Measurements from ENCODE around the gene HOXA2. TPM values are rescaled to one million over a fixed set of nuclear protein-coding genes. Genes with fewer than 3 reads are reported as not detected.

The HOXA2 gene
- total and polyA plus RNA-seq, 4 donors = 0.05 to 0.13 (median 0.08) TPM

DNA sequence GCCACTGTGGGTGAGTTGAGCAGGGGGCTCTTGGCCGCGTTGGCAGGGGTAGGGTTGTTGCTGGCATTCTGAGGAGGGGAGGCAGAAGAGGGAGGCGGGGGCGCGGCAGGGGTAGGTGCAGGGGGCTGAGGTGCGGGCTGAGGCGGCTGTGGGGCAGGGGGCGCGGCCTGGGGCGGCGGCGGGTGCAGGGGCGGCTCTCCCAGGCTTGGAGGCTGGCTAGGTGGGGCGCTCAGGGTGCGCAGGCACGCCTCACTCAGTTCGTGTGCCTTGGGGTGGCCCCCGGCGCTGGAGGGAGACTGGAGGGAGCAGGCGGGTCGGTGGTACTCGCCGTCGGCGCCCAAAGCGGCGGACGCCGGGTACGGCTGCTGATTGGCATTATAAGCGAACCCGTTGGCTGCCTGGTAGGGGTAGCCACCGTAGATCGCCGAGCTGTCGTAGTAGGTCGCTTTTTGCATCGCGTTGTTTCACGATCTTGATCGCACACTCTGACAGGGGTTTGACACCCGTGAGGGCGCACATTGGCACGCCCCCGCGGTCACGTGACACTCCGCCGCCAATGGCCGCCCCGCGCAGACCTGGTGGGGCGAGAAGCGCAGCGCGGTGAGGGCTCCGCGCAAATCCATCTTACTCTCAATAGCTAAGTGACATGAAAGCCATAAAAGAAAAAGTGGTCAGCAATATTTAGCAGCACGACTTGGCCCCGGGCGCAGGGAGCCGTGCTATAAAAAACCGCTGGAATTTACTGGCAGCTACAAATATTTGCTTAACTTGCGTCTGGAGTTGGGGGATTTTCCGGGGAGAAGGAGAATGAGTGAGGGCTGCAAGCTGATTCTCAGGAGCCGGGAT, 7.9 kb upstream of the HOXA2 start:
- TF ChIP-seq, protein P1, sequence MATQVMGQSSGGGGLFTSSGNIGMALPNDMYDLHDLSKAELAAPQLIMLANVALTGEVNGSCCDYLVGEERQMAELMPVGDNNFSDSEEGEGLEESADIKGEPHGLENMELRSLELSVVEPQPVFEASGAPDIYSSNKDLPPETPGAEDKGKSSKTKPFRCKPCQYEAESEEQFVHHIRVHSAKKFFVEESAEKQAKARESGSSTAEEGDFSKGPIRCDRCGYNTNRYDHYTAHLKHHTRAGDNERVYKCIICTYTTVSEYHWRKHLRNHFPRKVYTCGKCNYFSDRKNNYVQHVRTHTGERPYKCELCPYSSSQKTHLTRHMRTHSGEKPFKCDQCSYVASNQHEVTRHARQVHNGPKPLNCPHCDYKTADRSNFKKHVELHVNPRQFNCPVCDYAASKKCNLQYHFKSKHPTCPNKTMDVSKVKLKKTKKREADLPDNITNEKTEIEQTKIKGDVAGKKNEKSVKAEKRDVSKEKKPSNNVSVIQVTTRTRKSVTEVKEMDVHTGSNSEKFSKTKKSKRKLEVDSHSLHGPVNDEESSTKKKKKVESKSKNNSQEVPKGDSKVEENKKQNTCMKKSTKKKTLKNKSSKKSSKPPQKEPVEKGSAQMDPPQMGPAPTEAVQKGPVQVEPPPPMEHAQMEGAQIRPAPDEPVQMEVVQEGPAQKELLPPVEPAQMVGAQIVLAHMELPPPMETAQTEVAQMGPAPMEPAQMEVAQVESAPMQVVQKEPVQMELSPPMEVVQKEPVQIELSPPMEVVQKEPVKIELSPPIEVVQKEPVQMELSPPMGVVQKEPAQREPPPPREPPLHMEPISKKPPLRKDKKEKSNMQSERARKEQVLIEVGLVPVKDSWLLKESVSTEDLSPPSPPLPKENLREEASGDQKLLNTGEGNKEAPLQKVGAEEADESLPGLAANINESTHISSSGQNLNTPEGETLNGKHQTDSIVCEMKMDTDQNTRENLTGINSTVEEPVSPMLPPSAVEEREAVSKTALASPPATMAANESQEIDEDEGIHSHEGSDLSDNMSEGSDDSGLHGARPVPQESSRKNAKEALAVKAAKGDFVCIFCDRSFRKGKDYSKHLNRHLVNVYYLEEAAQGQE (IDR thresholded peaks at IDR 0.05) = no peak
- no peak for TF ChIP-seq GABPA (IDR thresholded peaks at IDR 0.05 in 1 of 2, conservative IDR thresholded peaks at IDR 0.05 in 1 of 2)
- no peak for TF ChIP-seq HNF4A (conservative IDR thresholded peaks at IDR 0.05)
- no peak for TF ChIP-seq SP1 (IDR thresholded peaks at IDR 0.05)
- no peak for TF ChIP-seq JUND (IDR thresholded peaks at IDR 0.05)
- TF ChIP-seq RXRA (IDR thresholded peaks at IDR 0.05) = no peak
- TF ChIP-seq HNF4G (IDR thresholded peaks at IDR 0.05) = no peak
- TF ChIP-seq, protein P2, sequence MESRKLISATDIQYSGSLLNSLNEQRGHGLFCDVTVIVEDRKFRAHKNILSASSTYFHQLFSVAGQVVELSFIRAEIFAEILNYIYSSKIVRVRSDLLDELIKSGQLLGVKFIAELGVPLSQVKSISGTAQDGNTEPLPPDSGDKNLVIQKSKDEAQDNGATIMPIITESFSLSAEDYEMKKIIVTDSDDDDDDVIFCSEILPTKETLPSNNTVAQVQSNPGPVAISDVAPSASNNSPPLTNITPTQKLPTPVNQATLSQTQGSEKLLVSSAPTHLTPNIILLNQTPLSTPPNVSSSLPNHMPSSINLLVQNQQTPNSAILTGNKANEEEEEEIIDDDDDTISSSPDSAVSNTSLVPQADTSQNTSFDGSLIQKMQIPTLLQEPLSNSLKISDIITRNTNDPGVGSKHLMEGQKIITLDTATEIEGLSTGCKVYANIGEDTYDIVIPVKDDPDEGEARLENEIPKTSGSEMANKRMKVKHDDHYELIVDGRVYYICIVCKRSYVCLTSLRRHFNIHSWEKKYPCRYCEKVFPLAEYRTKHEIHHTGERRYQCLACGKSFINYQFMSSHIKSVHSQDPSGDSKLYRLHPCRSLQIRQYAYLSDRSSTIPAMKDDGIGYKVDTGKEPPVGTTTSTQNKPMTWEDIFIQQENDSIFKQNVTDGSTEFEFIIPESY (IDR thresholded peaks at IDR 0.05) = no peak
- no peak for TF ChIP-seq NR2F2 (IDR thresholded peaks at IDR 0.05)
- WGBS = 29% methylated on average over 66 of the region's 66 CpGs
- no peak for DNase-seq (ENCODE audit: low spot score)
- peaks cover 0 to 27% (median 4%) of the 10 kb centered on the region in 4 donors for H3K27me3 ChIP-seq (ENCODE audit: control insufficient read depth in 4 of 4, insufficient read depth in 4 of 4, low read length in 3 of 4)
- H3K4me1 ChIP-seq (ENCODE audit: control insufficient read depth in 4 of 4, insufficient read depth in 4 of 4, low read length in 3 of 4) = peaks cover 0 to 3% (median 2%) of the 10 kb centered on the region in 4 donors
- peak overlapping the region in 1 of 2 donors; percentile 64 for H3K27ac ChIP-seq (ENCODE audit: low read depth in 1 of 2, low read length in 2 of 2)
- no peak overlapping the region for H3K9ac ChIP-seq (ENCODE audit: low read depth in 1 of 2, low read length in 2 of 2)
- no peaks in the 10 kb centered on the region for H3K36me3 ChIP-seq (ENCODE audit: control insufficient read depth in 4 of 4, insufficient read depth in 3 of 4, low read depth in 1 of 4, low read length in 3 of 4)
- no peaks in the 10 kb centered on the region for H3K9me3 ChIP-seq (ENCODE audit: control insufficient read depth in 4 of 4, low read length in 3 of 4)
- H3K4me3 ChIP-seq (ENCODE audit: low read depth in 1 of 3, low read length in 3 of 3) = no peak overlapping the region

DNA sequence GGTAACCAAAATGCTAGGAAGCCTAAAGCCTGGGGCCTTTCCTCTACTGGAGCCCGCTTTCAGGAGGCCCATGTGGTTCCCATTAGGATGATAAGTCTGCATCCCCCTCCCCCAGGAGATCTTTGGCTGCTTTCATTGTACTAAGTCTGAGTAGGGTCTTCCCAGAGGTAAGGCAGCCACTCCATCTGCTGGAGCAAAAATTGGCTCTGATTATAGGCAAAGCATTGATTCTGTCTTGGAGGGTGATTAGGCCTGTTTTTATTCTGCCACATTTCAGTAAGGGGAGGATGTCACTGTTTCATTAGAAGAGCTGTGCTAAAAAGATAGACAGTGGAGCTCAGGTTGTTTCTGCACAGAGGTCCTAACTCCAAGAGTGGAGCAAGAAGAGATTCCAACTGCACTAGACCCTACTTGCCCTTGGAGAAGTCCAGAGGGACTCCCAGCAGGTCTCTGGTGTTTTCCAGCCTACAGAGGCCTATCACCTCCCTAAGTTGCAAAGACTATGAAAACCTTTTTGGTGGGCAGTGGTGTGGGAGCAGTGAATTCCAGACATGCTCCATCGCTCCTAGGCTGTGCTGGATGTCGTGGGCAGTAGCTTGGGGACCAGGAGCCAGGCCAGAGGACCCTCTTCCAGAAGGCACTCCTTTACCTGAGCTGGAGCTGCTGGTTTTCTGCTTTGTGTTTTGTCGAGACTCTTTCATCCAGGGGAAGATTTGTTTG, 7.1 kb upstream of the HOXA2 start:
- Histone ChIP-seq H3K9me3 (ENCODE audit: control insufficient read depth in 4 of 4, low read length in 3 of 4) (no peaks in the 10 kb centered on the region), H3K4me3 (ENCODE audit: low read depth in 1 of 3, low read length in 3 of 3) (no peak overlapping the region), H3K36me3 (ENCODE audit: control insufficient read depth in 4 of 4, insufficient read depth in 3 of 4, low read depth in 1 of 4, low read length in 3 of 4) (no peaks in the 10 kb centered on the region), H3K27ac (ENCODE audit: low read depth in 1 of 2, low read length in 2 of 2) (peak overlapping the region in 1 of 2 donors; percentile 71), H3K4me1 (ENCODE audit: control insufficient read depth in 4 of 4, insufficient read depth in 4 of 4, low read length in 3 of 4) (peaks cover 0 to 3% (median 1%) of the 10 kb centered on the region in 4 donors), H3K9ac (ENCODE audit: low read depth in 1 of 2, low read length in 2 of 2) (no peak overlapping the region), H3K27me3 (ENCODE audit: control insufficient read depth in 4 of 4, insufficient read depth in 4 of 4, low read length in 3 of 4) (peaks cover 0 to 28% (median 3%) of the 10 kb centered on the region in 4 donors)
- TF ChIP-seq, protein P3, sequence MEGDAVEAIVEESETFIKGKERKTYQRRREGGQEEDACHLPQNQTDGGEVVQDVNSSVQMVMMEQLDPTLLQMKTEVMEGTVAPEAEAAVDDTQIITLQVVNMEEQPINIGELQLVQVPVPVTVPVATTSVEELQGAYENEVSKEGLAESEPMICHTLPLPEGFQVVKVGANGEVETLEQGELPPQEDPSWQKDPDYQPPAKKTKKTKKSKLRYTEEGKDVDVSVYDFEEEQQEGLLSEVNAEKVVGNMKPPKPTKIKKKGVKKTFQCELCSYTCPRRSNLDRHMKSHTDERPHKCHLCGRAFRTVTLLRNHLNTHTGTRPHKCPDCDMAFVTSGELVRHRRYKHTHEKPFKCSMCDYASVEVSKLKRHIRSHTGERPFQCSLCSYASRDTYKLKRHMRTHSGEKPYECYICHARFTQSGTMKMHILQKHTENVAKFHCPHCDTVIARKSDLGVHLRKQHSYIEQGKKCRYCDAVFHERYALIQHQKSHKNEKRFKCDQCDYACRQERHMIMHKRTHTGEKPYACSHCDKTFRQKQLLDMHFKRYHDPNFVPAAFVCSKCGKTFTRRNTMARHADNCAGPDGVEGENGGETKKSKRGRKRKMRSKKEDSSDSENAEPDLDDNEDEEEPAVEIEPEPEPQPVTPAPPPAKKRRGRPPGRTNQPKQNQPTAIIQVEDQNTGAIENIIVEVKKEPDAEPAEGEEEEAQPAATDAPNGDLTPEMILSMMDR (IDR thresholded peaks at IDR 0.05; ENCODE audit: low read depth, low read length, missing input control) = no peak
- no peak for TF ChIP-seq RXRA (IDR thresholded peaks at IDR 0.05)
- TF ChIP-seq, protein P1 (IDR thresholded peaks at IDR 0.05) = no peak
- no peak for TF ChIP-seq FOXA1 (IDR thresholded peaks at IDR 0.05)
- TF ChIP-seq FOXA2 (IDR thresholded peaks at IDR 0.05) = no peak
- WGBS = 74% methylated on average over 4 of the region's 4 CpGs
- no peak for DNase-seq (ENCODE audit: low spot score)
